PC-3 (cell line): ENCODE data around the gene VGF. TPM values are rescaled to one million over a fixed set of nuclear protein-coding genes. Genes with fewer than 3 reads are reported as not detected.
A peak's percentile ranks its signal among the peaks of the same experiment; 100 is the strongest.

Source experiments
- ATAC-seq: fragments of 200-7000 bp; cut with Tn5 transposase; 2 replicates; pipeline ENCODE4 v1.9.1; 2020; ENCODE audit warnings: mild to moderate bottlenecking, moderate library complexity
- Bru-seq: library from RNA; stranded (reverse); fragments of 400-500 nt; gene quantifications from one replicate; lab custom pipeline; 2021; lab: Mats Ljungman, UMichigan
- BruChase-seq, 2 experiments: library from RNA; stranded (reverse); fragments of 400-500 nt; gene quantifications; one replicate each; lab custom pipeline; 2021; lab: Mats Ljungman, UMichigan
- BruUV-seq: library from RNA; stranded (reverse); fragments of 400-500 nt; replicated peaks from 2 replicates; lab custom pipeline; 2021; lab: Mats Ljungman, UMichigan
- CTCF ChIA-PET: fragments of 300-600 bp; sonication (Branson Sonifier 250); formaldehyde crosslinking; loops from one replicate; lab custom pipeline; 2022; ENCODE audit warnings: antibody characterized with exemption; lab: Charles Lee
- POLR2A ChIA-PET: fragments of 300-600 bp; sonication (Branson Sonifier 250); formaldehyde crosslinking; loops from one replicate; lab custom pipeline; 2022; ENCODE audit warnings: antibody characterized with exemption; ENCODE audit not compliant: unreplicated experiment; lab: Charles Lee
- DNase-seq: peaks from one replicate; pipeline ENCODE4 v3.0.0-alpha.2; 2015
- H2AFZ ChIP-seq: fragments of 300-600 bp; sonication (generic); 2 replicates; pipeline ENCODE4 v1.6.0; 2016; ENCODE audit warnings: antibody characterized with exemption, low read length
- H3F3A ChIP-seq: fragments of 300-600 bp; sonication (generic); one replicate; pipeline ENCODE4 v1.6.0; 2017; ENCODE audit warnings: antibody characterized with exemption, low read length, control low read depth, mild to moderate bottlenecking; ENCODE audit not compliant: unreplicated experiment
- H3K27ac ChIP-seq: fragments of 300-600 bp; sonication (generic); 2 replicates; pipeline ENCODE4 v1.5.1; 2016; ENCODE audit warnings: mild to moderate bottlenecking, low read length
- H3K27me3 ChIP-seq: fragments of 300-600 bp; sonication (generic); 2 replicates; pipeline ENCODE4 v1.6.1; 2016; ENCODE audit warnings: low read length, mixed read lengths
- H3K36me3 ChIP-seq: fragments of 300-600 bp; sonication (generic); 2 replicates; pipeline ENCODE4 v1.6.1; 2016; ENCODE audit warnings: low read depth, mixed run types, low read length, mixed read lengths
- H3K4me1 ChIP-seq: fragments of 300-600 bp; sonication (generic); 2 replicates; pipeline ENCODE4 v1.5.1; 2016; ENCODE audit warnings: low read length; ENCODE audit not compliant: insufficient read depth
- H3K4me2 ChIP-seq: fragments of 300-600 bp; sonication (generic); 2 replicates; pipeline ENCODE4 v1.6.0; 2016; ENCODE audit warnings: low read length
- H3K4me3 ChIP-seq: fragments of 300-600 bp; sonication (generic); 2 replicates; pipeline ENCODE4 v1.5.1; 2016; ENCODE audit warnings: mild to moderate bottlenecking, low read length, mixed read lengths
- H3K79me2 ChIP-seq: fragments of 300-600 bp; sonication (generic); 2 replicates; pipeline ENCODE4 v1.6.1; 2017; ENCODE audit warnings: low read length, mixed read lengths
- H3K9ac ChIP-seq: fragments of 300-600 bp; sonication (generic); 2 replicates; pipeline ENCODE4 v1.6.0; 2016; ENCODE audit warnings: mild to moderate bottlenecking, low read length
- H3K9me2 ChIP-seq: fragments of 300-600 bp; sonication (generic); replicated peaks from 2 replicates; pipeline ENCODE4 v1.6.1; 2016; ENCODE audit warnings: mixed run types, low read length, mixed read lengths
- H3K9me3 ChIP-seq: fragments of 300-600 bp; sonication (generic); 2 replicates; pipeline ENCODE4 v1.6.1; 2016; ENCODE audit warnings: low read length, mixed read lengths
- H4K20me1 ChIP-seq: fragments of 300-600 bp; sonication (generic); 2 replicates; pipeline ENCODE4 v1.6.1; 2016; ENCODE audit warnings: low read length, mixed read lengths
- CTCF ChIP-seq: fragments of 300-600 bp; sonication (generic); conservative IDR thresholded peaks from 2 replicates; pipeline ENCODE4 v1.5.1; 2017; ENCODE audit warnings: antibody characterized with exemption, low read depth, mild to moderate bottlenecking, low read length
- EZH2 ChIP-seq: fragments of 300-600 bp; sonication (generic); IDR thresholded peaks from one replicate; pipeline ENCODE4 v1.6.1; 2017; ENCODE audit warnings: antibody characterized with exemption, mild to moderate bottlenecking, low read length; ENCODE audit not compliant: unreplicated experiment
- EZH2phosphoT487 ChIP-seq: fragments of 300-600 bp; sonication (generic); IDR thresholded peaks from 2 replicates; pipeline ENCODE4 v1.6.1; 2018; ENCODE audit warnings: mild to moderate bottlenecking, antibody characterized with exemption, low read length, borderline replicate concordance
- intact Hi-C: fragments of 100-400 bp; cut with micrococcal nuclease; formaldehyde crosslinking; loops from 2 replicates; pipeline ENCODE4 v1.9.0; 2023
- long read RNA-seq: library from polyadenylated mRNA; unstranded; transcript quantifications from one replicate; pipeline ENCODE4 v2.0.0, GENCODE V29; 2021; ENCODE audit not compliant: unreplicated experiment
- total RNA-seq: library from RNA; depleted of rRNA; stranded (reverse); fragments of >200 nt; gene quantifications from 2 replicates; pipeline ENCODE4 v1.2.3, GENCODE V29; 2014; rRNA removed

VGF gene
- total RNA-seq (1.6 and 2.5 TPM in 2 replicates), Bru-seq, nascent RNA (percentile 29 among the genes with signal in this experiment), BruChase-seq, experiment 1, labeled RNA remaining after a 6-hour chase (percentile 30 among the genes with signal in this experiment), BruChase-seq, experiment 2, labeled RNA remaining after a 2-hour chase (percentile 18 among the genes with signal in this experiment)
- long read RNA-seq: 0 reads

- Histone ChIP-seq H3K27me3 (peaks cover 33% of the 10 kb centered on the region), H4K20me1 (no peaks in the 10 kb centered on the region), H3K4me3 (peak within 1 kb of the TSS; percentile 67; the same call in 1 of the 2 replicates), H3K79me2 (no peaks in the 10 kb centered on the region), H3K9ac (no peak within 1 kb of the TSS), H3K4me1 (peaks cover 56% of the 10 kb centered on the region), H3K27ac (no peak within 1 kb of the TSS), H3K9me3 (no peaks in the 10 kb centered on the region), H3K36me3 (no peaks in the 10 kb centered on the region), H2AFZ (no peak within 1 kb of the TSS), H3K9me2 (no peaks in the 10 kb centered on the region), H3K4me2 (peak within 1 kb of the TSS; percentile 90), H3F3A (no peaks in the 10 kb centered on the region)
- ATAC-seq (peak; percentile 24), DNase-seq (peak; percentile 89)
- intact Hi-C loops: no loop called here
- no peak for TF ChIP-seq CTCF
- no peak for TF ChIP-seq EZH2
- TF ChIP-seq EZH2phosphoT487: no peak
- no TSS peak for BruUV-seq
- CTCF ChIA-PET: interaction anchor here (0.7 kb wide), 1 partner anchor 126 kb away, joined by 5 read pairs; no protein-coding TSS in a partner anchor
- POLR2A ChIA-PET: interaction anchor here (0.7 kb wide), 1 partner anchor 35 kb away, joined by 6 read pairs; no protein-coding TSS in a partner anchor
Observed at GRCh38 chr7:101165075-101165957, at the start of gene VGF. TSS of gene VGF (minus strand) at chr7:101165569. CDS start at chr7:101164843, 726 bp downstream.

GRCh38 chr7:101212014-101212413, 46.6 kb upstream of the VGF start:
- CTCF ChIA-PET: no interaction called here

More at GRCh38 chr7:101212014-101212413, 46.6 kb upstream of the VGF start:
- POLR2A ChIA-PET: no interaction called here
- intact Hi-C loops: no loop called here
- Histone ChIP-seq H3K9me3 (no peaks in the 10 kb centered on the region), H3K4me3 (no peak overlapping the region), H3K9me2 (no peaks in the 10 kb centered on the region), H3K4me1 (peaks cover 11% of the 10 kb centered on the region), H3K36me3 (no peaks in the 10 kb centered on the region; the same call in 1 of the 2 replicates), H4K20me1 (no peaks in the 10 kb centered on the region), H3F3A (no peaks in the 10 kb centered on the region), H2AFZ (no peak overlapping the region), H3K27me3 (no peaks in the 10 kb centered on the region), H3K9ac (no peak overlapping the region), H3K27ac (no peak overlapping the region), H3K4me2 (no peak overlapping the region), H3K79me2 (peaks cover 17% of the 10 kb centered on the region)
- no peak for ATAC-seq
- TF ChIP-seq EZH2phosphoT487 (no peak), EZH2 (no peak), CTCF (no peak)
- BruUV-seq: no TSS peak
- no peak for DNase-seq
